GM03348 (cell line): ENCODE measurements around the gene EXOC3L4.
"Not testable (repeated sequence)": the region's sequence is repeated elsewhere in the genome, so short reads cannot be mapped to it uniquely, and the experiment has no call there.

Experiments
- DNase-seq: peaks from one replicate; pipeline ENCODE4 v3.0.0; 2012; ENCODE audit warnings: low spot score

The EXOC3L4 gene

GRCh38 chr14:103105580-103106150, 11.1 kb downstream of the EXOC3L4 start:
- DNase-seq, result no peak

- no peak for DNase-seq
Observed at GRCh38 chr14:103107455-103107854, 12.9 kb downstream of the EXOC3L4 start.

GRCh38 chr14:103107941-103108748, 13.6 kb downstream of the EXOC3L4 start:
- no peak for DNase-seq

DNA sequence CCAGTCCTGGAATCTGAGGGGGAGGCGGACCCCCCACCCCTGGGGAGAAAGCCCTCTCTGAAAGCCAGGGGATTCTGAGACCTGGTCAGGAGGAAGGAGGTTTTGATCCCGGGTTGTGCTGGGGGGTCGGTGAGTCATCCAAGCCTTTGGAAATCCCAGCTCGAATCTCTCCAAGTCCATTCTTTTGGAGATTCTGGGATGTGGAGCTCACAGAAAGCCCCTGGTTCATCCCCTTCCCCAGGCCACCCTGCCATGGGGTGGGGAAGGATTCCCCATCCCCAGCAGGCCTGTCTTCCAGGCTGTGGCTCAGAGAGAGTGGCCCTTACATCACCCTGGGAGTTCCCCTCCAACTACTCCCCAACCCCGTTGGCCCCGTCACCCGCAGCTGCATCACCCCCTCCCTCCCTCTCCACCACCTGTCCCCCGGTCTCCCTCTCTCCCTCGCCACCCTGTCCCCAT, 14.3 kb downstream of the EXOC3L4 start:
- peak; percentile 47 for DNase-seq

- peak; percentile 41 for DNase-seq
Observed at GRCh38 chr14:103109535-103110441, 15.3 kb downstream of the EXOC3L4 start.

GRCh38 chr14:103110681-103111231, 16.2 kb downstream of the EXOC3L4 start:
- DNase-seq, result peak; percentile 29

DNA sequence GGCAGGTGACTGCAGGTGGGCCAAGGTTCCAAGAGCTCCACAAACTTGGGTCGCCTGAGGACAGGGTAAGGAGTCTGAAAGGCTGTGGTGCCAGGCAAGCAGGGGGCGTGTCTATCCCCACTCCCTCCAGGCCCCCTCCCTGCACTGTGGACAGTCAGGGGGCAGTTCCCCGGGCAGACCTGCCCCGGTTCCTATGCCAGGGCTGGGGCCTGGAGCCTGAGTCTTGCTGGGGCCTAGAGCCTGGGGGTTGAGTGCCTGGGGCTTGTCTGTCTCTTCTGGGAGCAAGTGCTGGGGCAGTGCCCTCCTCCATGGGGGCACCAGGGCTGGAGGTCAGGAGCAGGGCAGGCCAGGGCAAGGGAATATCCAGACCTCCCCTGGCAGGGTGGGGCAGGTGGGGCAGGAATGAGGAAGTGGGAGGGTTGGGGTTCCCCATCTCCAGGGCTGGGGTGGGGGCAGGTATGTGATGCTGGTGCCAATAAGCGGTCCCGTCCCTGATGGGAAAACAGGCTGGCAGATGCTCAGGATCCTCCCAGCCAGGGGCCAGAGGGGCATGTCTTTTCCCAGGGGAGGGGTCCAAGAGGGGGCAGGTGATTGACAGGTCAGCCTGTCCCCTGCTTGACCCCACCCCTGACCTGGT, 16.8 kb downstream of the EXOC3L4 start:
- no peak for DNase-seq

DNA sequence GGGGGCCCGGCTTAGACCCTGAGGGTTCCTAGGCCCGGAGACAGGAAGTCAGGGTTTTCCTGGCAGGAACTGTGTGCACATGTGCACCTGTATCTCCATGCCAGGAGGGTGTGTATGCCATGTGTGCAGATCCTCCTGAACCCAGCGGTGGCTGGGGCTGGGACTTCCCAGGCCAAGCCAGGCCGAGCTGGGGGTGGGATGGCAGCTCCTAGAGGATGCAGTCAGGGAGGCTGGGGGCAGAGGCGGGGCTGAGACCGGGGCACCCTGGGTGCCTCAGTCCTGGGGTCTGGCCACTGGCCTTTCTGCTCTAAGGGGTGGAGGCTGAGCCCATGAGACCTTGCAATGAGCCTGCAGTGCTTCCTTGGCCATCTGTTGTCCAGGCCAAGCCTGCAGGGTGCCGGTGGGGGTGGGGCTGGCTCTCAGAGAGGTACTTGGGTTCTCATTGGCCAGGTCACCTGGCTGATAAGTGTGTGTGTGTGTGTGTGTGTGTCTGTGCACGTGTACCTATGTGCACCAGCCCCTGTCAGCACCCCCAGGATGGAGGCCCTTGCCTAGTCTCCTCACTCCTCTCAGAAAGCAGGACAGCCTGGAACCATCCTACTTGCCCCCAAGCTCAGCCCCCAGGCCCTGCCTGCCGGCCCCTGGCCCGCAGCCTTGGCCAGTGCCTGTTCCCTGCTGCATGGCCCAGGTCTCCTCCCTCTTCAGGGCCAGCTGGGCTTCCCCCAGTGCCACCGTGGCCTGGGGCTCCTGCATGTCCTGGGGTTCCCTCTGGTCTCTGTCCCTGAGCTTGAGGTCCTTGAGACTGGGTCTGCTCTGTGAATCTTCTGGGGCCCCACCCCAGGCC, 18.1 kb downstream of the EXOC3L4 start:
- no peak for DNase-seq

DNA sequence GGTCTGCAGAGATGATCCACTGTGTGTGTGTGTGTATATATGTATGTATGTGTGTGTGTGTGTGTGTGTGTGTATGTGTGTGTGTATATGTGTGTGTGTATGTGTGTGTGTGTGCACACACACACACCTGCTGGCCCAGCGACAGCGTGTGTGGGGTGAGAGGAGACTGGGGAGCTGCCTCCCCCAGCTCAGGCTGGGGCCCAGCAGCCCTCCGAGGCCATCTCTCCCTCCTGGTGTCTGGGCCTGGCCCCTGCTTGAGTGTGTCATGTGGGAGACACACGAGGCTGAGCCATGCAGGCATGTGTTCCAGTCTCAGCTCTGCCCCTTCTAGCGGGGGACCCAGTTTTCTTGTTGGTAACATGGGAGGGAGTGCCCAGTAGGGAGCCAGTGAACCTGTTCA, 18.8 kb downstream of the EXOC3L4 start:
- no peak for DNase-seq

- no peak for DNase-seq
Observed at GRCh38 chr14:103113774-103114173, 19.2 kb downstream of the EXOC3L4 start.

DNA sequence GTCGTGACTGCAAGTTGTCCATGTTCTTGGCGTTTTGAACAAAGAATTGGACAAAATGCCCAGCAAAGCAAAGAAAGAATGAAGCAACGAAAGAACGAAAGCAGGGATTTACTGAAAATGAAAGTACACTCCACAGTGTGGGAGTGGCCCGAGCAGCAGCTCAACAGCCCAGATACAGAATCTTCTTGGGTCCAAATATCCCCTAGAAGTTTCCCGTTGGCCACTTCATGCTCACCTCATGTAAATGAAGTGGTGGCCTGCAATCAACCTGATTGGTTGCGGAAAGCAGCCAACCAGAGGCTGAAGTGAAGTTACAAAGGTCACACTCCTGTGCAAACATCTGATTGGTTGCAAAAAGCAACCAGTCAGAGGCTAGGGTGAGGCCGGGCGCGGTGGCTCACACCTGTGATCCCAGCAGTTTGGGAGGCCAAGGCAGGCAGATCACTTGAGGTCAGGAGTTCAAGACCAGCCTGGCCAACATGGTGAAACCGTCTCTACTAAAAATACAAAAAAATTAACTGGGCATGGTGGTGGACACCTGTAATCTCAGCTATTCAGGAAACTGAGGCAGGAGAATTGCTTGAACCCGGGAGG, 20.7 kb downstream of the EXOC3L4 start:
- not testable (repeated sequence) for DNase-seq

GRCh38 chr14:103115845-103116572, 21.5 kb downstream of the EXOC3L4 start:
- no peak for DNase-seq

- DNase-seq, result no peak
Observed at GRCh38 chr14:103116636-103117035, 22.1 kb downstream of the EXOC3L4 start.

DNA sequence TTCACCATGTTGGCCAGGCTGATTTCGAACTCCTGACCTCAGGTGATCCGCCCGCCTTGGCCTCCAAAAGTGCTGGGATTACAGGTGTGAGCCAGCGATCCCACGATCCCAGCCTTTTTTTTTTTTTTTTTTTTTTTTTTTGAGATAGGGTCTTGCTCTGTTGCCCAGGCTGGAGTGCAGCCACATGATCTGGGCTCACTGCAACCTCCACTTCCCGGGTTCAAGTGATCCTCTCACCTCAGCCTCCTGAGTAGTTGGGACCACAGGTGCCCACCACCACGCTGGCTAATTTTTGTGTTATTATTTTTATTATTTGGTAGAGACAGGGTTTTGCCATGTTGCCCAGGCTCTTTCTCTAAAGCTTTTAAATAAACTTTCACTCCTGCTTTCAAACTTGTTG, 23.0 kb downstream of the EXOC3L4 start:
- DNase-seq, result not testable (repeated sequence)

- peak; percentile 58 for DNase-seq
Observed at GRCh38 chr14:103118018-103118662, 23.6 kb downstream of the EXOC3L4 start.

DNA sequence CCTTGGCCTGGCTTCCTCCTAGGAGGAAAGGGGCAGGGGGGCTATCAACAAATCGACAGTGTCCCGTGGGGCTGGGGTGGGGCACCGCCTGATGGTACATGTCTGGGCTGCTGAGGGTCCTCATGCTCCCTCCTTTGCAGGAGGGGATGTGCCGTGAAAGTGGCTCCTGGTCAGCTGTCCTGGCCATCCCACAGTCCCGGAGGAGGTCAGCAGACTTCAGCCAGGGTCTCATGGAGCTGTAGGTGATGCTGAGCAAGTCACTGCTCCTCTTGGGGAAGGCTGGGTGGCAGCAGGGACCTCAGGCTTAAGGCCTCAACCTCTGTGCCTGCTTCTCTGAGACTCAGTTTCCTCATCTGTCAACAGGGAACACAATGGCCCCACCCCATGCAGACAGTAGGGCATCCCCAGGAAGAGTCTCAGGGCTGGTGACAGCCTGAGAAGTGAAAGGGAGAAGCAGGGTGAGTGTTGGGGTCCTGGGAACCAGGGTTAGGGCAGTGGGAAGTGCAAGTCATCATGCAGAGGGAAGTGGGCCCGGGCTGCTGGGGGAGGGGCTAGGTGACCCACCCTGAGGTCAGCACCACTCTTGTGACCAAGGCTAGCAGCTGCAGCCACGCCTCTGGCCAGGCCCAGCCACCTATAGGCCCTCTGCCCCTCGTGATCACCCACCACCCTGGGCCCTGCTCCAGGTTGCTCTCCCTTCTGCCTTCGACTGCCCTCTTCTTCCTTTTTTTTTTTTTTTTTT, 24.3 kb downstream of the EXOC3L4 start:
- DNase-seq, result no peak

DNA sequence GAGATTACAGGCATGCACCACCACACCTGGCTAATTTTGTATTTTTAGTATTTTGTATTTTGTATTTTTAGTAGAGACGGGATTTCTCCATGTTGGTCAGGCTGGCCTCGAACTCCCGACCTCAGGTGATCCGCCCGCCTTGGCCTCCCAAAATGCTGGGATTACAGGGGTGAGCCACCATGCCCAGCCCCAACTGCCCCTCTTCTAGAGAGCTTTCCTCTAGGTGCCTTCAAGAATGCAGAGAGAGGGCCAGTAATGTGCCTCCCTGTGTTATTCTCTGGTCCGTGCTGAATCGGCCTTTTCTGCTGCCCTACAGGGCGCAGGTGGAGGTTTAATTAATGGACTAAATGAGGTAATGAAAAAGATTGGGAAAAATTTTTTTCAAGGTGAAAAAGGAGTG, 25.0 kb downstream of the EXOC3L4 start:
- DNase-seq, result not testable (repeated sequence)

DNA sequence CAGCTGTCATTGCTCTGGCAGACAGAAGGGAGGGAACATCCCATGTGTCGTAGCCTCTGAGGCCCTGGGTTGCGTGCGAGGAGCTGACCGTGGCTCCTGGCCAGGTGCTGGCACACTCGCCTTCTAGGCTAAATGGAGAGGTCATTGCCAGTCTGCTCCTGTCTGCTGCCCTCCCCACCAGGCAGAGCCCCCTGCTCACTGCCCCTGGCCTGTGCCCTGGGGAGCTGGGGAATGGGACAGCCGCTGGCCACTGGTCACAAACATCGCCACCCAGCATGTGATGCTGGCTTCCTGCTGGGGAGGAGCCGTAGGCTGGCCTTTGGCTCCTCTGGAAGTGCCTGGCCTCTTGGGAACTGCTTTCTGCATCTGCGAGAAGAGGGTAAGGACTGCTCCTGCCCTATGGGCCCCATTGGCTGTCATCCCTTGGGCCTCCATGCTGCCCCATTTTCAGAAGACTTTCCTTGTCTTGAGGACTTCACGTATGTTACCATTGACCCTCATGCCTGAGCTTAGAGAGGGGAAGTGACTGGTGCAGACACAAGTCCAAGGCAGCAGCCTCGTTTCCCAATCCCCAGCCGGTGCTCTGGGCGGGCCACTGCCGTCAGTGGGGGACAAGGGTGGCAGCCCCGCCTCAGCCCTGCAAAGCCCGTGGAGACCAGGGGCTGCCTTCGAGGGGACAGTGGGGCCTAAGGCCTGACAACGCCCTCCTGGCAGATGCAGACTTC, 26.8 kb downstream of the EXOC3L4 start:
- no peak for DNase-seq
